GM20431 (cell line): ENCODE results near the gene NECAB3.
"Not testable (repeated sequence)": the region's sequence is repeated elsewhere in the genome, so short reads cannot be mapped to it uniquely, and the experiment has no call there.

Experiments used
- in situ Hi-C: fragments of 300-500 bp; cut with MseI, MboI; formaldehyde crosslinking; loops from one replicate; pipeline ENCODE4 v1.15.0; 2020; ENCODE audit warnings: low sequenced_read_pairs; ENCODE audit not compliant: unreplicated experiment

Gene NECAB3

GRCh38 chr20:33674294-33675135 is at the start of gene NECAB3:
TSS of gene NECAB3 (minus strand) at chr20:33674428. CDS start at chr20:33674352, 76 bp downstream.
- in situ Hi-C loops: no loop called here

DNA sequence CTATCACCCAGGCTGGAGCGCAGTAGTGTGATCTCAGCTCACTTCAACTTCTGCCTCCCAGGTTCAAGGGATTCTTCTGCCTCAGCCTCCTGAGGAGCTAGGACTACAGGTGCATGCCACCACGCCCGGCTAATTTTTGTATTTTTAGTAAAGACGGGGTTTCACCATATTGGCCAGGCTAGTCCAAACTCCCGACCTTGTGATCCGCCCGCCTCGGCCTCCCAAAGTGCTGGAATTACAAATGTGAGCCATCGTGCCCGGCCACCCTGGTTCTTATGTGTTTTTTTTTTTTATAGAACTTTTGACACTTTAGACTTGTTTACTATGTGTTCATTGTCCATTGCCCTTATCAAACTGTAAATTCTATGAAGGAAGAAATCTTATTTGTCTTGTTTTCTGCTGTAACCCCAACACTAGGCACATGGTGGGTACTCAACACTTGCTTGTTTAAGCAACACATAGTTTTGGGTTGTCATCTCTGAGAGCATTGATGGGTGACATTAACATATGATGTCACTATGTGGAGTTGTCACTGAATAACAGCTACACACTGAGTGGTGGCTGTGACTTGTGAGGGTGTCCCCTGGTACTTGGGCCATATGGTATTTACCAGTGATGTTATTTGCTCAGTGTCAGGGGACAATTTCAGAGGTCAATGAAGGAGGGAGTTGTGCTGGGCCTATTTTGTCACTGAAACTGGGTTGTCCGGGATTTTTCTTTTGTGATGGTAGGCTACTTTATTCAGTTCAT is 47.3 kb upstream of the NECAB3 start:
- in situ Hi-C loops: no loop called here

DNA sequence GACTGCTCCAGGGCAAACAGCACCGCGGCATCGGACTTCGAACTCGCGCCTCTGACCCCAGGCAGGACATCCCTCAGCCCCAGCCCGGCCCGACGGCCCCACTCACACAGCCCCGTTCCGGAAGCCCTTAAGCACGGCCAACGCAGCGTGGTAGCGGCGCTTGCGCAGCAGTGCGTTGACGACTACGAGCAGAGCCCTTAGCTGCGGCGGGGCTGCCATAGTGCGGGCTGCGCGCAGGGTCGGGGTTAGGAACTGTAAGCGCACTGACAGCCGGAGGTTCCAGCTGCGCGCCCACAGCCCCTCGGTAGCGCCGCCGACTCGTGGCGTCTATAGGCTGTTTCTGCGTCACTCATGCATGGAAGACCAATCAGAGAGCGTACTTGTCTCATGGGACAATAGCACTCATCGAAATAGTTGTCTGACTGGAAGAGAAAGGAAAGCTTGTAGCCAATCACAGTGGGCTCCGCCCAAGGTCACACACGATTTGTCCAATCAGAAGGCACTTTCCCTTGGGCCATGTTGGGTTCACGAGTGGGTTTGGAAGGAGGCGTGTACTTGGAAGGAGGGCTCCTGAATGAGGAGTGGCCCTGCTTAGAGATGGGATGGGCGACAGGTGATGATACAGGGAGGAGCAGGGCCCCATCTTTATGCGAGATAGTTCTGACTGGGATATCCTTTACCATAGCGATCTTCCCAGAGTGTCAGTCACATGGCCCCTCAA is 45.9 kb upstream of the NECAB3 start, which contains the start of gene PXMP4:
Gene PXMP4 (minus strand): TSS at position 322 of the 721 bp plus-strand sequence. CDS start 103 bp downstream, at position 219.
- in situ Hi-C loops: no loop called here

- in situ Hi-C loops: no loop called here
These were observed 45.2 kb upstream of the NECAB3 start for GRCh38 chr20:33719277-33719988.

GRCh38 chr20:33716498-33716897 is 42.3 kb upstream of the NECAB3 start:
- in situ Hi-C loops: no loop called here

DNA sequence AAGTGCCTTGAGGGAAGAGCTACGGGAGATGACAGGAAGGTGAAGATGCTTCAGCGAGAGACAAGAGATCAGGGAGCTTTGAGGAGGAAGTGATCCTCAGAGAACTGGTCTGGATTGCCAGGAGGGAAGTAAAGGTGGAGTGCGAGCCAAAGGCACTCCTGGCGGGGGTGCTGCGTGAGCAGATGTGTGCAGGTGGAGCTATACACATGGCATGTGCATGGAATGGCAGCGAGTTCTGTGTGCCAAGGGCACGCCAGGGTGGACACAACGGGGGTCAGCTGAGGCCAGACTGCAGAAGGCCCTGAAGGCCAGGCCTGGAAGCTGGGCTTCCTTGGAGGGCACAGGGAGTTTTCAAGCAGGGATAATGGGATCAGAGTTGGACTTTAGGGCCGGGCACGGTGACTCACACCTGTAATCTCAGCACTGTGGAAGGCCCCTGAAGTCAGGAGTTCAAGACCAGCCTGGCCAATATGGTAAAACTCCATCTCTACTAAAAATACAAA is 39.7 kb upstream of the NECAB3 start:
- in situ Hi-C loops: no loop called here

DNA sequence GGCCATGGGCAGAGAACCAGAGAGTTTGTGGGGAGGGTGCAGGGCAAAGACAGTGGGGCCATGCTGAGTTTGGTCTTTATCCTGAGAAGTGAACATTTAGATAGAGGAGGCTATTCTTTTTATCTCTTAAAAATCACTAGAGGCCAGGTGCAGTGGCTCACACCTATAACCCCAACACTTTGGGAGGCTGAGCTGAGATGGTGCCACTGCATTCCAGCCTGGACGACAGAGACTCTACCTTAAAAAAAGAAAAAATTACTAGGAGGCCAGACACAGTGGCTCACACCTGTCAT is 37.2 kb upstream of the NECAB3 start:
- in situ Hi-C loops: no loop called here

GRCh38 chr20:33710681-33711445 is 36.6 kb upstream of the NECAB3 start:
- in situ Hi-C loops: no loop called here

DNA sequence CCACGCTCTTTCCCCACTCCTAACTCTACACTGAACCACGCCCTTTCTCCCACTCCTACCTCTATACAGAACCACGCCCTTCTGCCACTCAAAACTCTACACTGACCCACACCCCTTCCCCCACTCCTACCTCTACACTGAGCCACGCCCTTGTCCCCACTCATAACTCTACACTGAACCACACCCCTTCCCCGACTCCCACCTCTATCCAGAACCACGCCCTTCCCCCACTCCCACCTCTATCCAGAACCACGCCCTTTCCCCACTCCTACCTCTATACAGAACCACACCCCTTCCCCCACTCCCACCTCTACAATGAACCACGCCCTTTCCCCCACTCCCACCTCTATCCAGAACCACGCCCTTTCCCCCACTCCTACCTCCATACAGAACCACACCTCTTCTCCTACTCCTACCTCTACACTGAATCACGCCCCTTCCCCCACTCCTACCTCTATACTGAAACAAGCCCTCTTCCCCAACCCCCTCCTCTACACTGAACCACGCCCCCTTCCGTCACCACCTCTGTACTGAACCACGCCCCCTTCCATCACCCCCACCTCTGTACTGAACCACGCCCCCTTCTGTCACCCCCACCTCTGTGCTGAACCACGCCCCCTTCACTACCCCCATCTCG is 35.8 kb upstream of the NECAB3 start:
- in situ Hi-C loops: no loop called here

DNA sequence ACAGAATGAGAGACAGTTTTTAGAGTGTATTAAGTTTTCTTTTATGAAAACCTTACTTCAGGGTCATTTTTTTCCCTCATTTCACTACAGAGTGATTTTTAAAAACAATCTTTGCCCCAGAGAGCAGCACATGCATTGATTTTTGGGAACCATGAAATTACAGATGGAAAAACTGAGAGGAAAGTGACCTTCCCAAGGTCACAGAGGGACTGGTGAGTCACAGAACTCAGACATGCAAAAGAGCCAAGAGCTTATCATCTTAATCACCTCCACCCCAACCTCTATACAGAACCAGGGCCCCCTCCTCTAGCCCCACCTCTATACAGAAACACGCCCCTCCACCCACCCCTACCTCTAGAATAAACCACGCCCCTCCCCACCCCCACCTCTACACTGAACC is 35.2 kb upstream of the NECAB3 start:
- in situ Hi-C loops: no loop called here

GRCh38 chr20:33707668-33708067 is 33.4 kb upstream of the NECAB3 start:
- in situ Hi-C loops: no loop called here

GRCh38 chr20:33704197-33704924 is 30.1 kb upstream of the NECAB3 start:
- in situ Hi-C loops: no loop called here

DNA sequence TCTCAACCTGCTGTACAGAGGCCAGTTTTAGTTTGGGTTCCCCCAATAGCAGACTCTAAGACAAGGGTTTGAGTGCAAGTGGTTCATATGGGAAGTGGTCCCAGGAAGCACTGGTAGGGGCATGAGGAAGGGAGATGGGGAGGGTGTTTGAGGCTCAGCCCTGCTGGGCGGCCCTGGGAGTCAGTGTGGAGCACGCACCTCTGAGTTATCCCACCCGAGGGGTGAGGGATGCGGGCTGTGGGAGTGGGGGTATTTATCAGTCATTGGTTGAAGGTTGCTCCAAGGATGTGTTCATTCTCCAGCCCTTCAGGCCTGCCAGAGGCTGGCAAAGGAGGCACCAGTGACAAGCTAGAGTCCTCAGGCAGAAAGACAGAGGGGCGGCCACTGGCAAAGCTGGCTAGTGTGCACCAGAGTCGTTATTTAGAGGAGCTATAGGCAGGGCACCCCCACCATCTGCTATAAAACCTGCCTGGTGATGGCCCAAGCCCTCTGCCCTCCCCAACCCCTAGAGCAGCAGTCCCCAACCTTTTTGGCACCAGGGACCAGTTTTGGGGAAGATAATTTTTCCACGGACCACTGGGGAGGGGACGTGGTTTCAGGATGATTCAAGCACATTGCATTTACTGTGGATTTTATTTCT is 29.4 kb upstream of the NECAB3 start:
- in situ Hi-C loops: no loop called here

DNA sequence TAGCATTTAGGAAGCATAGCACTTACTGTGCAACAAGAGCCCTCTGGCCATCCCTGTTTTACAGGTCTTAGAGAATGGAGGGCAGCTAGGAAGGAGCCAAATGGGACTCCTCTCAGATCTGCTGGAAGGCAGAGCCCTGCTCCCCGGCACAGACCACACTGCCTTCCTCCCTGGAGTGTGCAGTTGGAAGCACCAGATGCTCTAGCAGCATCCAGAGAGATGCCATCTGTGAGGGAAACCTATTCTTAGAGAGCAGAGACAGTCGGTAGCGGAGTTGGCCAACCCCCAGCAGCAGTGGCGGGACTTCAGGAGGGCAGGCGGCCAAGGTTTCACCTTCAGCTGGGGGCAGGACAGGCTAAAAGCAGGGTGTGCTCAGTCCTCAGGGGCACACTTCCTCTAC is 28.6 kb upstream of the NECAB3 start:
- in situ Hi-C loops: no loop called here

GRCh38 chr20:33701629-33702450 is 27.6 kb upstream of the NECAB3 start:
- in situ Hi-C loops: no loop called here

- in situ Hi-C loops: not testable (repeated sequence)
These were observed 26.6 kb upstream of the NECAB3 start for GRCh38 chr20:33700696-33701441.
